Neural cell (in vitro differentiated cells): Measurements from ENCODE around the gene TRABD2B. TPM values are rescaled to one million over a fixed set of nuclear protein-coding genes. Genes with fewer than 3 reads are reported as not detected.

Experiments
- H2AFZ ChIP-seq: fragments of 200-600, 300-800 bp; sonication (generic), shearing (Covaris generic); 2 replicates; pipeline ENCODE4 v1.6.0; 2014; ENCODE audit warnings: low read depth, mild to moderate bottlenecking, antibody characterized with exemption, low read length, moderate library complexity
- H3F3A ChIP-seq: fragments of 200-600 bp; shearing (Covaris generic); 2 replicates; pipeline ENCODE4 v1.6.1; 2016; ENCODE audit warnings: mild to moderate bottlenecking, moderate library complexity, mixed read lengths, antibody characterized with exemption, low read length; ENCODE audit not compliant: insufficient read depth, poor library complexity, severe bottlenecking
- H3K27ac ChIP-seq: fragments of 200-600, 300-800 bp; sonication (generic), shearing (Covaris generic); 2 replicates; pipeline ENCODE4 v1.5.1; 2014; ENCODE audit warnings: mild to moderate bottlenecking, low read length, moderate library complexity
- H3K27me3 ChIP-seq: fragments of 300-800, 200-600 bp; sonication (generic), shearing (Covaris generic); 2 replicates; pipeline ENCODE4 v1.6.0; 2014; ENCODE audit warnings: mild to moderate bottlenecking, low read depth, low read length, moderate library complexity; ENCODE audit not compliant: insufficient read depth
- H3K36me3 ChIP-seq: fragments of 300-800, 200-600 bp; sonication (generic), shearing (Covaris generic); 2 replicates; pipeline ENCODE4 v1.5.1; 2014; ENCODE audit warnings: mild to moderate bottlenecking, antibody characterized with exemption, low read length, moderate library complexity; ENCODE audit not compliant: insufficient read depth
- H3K4me2 ChIP-seq: fragments of 300-800, 200-600 bp; sonication (generic), shearing (Covaris generic); 2 replicates; pipeline ENCODE4 v1.6.0; 2014; ENCODE audit warnings: mild to moderate bottlenecking, low read length
- H3K4me3 ChIP-seq: fragments of 300-800, 200-600 bp; sonication (generic), shearing (Covaris generic); 2 replicates; pipeline ENCODE4 v1.5.1; 2014; ENCODE audit warnings: mild to moderate bottlenecking, low read length, moderate library complexity
- H3K79me2 ChIP-seq: fragments of 200-600 bp; shearing (Covaris generic); replicated peaks from 2 replicates; pipeline ENCODE4 v1.6.0; 2014; ENCODE audit warnings: mild to moderate bottlenecking, low read length, moderate library complexity; ENCODE audit not compliant: insufficient read depth
- H3K9ac ChIP-seq: fragments of 300-800, 200-600 bp; sonication (generic), shearing (Covaris generic); 2 replicates; pipeline ENCODE4 v1.6.1; 2016; ENCODE audit warnings: mild to moderate bottlenecking, low read length, mixed read lengths
- H3K9me2 ChIP-seq: fragments of 200-600 bp; shearing (Covaris generic); 2 replicates; pipeline ENCODE4 v1.6.1; 2016; ENCODE audit warnings: mild to moderate bottlenecking, low read length, mixed read lengths; ENCODE audit not compliant: insufficient read depth
- H3K9me3 ChIP-seq: fragments of 200-600, 300-800 bp; sonication (generic), shearing (Covaris generic); 2 replicates; pipeline ENCODE4 v1.6.1; 2016; ENCODE audit warnings: mild to moderate bottlenecking, mixed run types, low read length, moderate library complexity, mixed read lengths
- H4K20me1 ChIP-seq: fragments of 200-600 bp; shearing (Covaris generic); 2 replicates; pipeline ENCODE4 v1.6.1; 2016; ENCODE audit warnings: mild to moderate bottlenecking, mixed run types; ENCODE audit not compliant: insufficient read depth
- EP300 ChIP-seq: fragments of 450-650 bp; conservative IDR thresholded peaks from 2 replicates; pipeline ENCODE4 v1.6.1; 2014; ENCODE audit warnings: antibody characterized with exemption, mild to moderate bottlenecking, moderate library complexity; ENCODE audit not compliant: poor library complexity, severe bottlenecking
- EZH2 ChIP-seq: fragments of 200-600, 300-800 bp; shearing (Covaris generic), sonication (generic); IDR thresholded peaks from 2 replicates; pipeline ENCODE4 v1.6.1; 2014; ENCODE audit warnings: antibody characterized with exemption, low read length, borderline replicate concordance, mild to moderate bottlenecking; ENCODE audit not compliant: insufficient read depth, poor library complexity, severe bottlenecking
- MXI1 ChIP-seq: fragments of 450-650 bp; conservative IDR thresholded peaks from 2 replicates; pipeline ENCODE4 v1.6.1; 2014; ENCODE audit warnings: antibody characterized with exemption, mild to moderate bottlenecking; ENCODE audit not compliant: poor library complexity, severe bottlenecking
- POLR2AphosphoS5 ChIP-seq: IDR thresholded peaks from 2 replicates; pipeline ENCODE4 v1.6.1; 2012
- RAD21 ChIP-seq: fragments of 450-650 bp; conservative IDR thresholded peaks from 2 replicates; pipeline ENCODE4 v1.6.1; 2014; ENCODE audit warnings: antibody characterized with exemption, mild to moderate bottlenecking, moderate library complexity
- SMC3 ChIP-seq: fragments of 450-650 bp; conservative IDR thresholded peaks from 2 replicates; pipeline ENCODE4 v1.6.1; 2014; ENCODE audit warnings: antibody characterized with exemption, mild to moderate bottlenecking, moderate library complexity; ENCODE audit not compliant: poor library complexity
- TAF1 ChIP-seq: IDR thresholded peaks from 2 replicates; pipeline ENCODE4 v1.6.1; 2012; ENCODE audit warnings: low read depth
- polyA plus RNA-seq: library from polyadenylated mRNA; depleted of rRNA; stranded (reverse); fragments of >200 nt; gene quantifications from 2 replicates; pipeline ENCODE4 v1.2.3, GENCODE V29; 2014
- TF ChIP-seq, protein P1 (sequence below): IDR thresholded peaks from 2 replicates; pipeline ENCODE4 v1.6.1; 2012; ENCODE audit warnings: borderline replicate concordance
- TF ChIP-seq, protein P2 (sequence below): fragments of 450-650 bp; IDR thresholded peaks from 2 replicates; pipeline ENCODE4 v1.5.1; 2014; ENCODE audit warnings: antibody characterized with exemption, mild to moderate bottlenecking, moderate library complexity; ENCODE audit not compliant: poor library complexity, severe bottlenecking

TRABD2B gene
- polyA plus RNA-seq, 1 donor from 2014 or later = 0.02 TPM

GRCh38 chr1:47942240-47942629, 55.0 kb downstream of the TRABD2B start:
- no peak overlapping the region for H3K4me2 ChIP-seq

DNA sequence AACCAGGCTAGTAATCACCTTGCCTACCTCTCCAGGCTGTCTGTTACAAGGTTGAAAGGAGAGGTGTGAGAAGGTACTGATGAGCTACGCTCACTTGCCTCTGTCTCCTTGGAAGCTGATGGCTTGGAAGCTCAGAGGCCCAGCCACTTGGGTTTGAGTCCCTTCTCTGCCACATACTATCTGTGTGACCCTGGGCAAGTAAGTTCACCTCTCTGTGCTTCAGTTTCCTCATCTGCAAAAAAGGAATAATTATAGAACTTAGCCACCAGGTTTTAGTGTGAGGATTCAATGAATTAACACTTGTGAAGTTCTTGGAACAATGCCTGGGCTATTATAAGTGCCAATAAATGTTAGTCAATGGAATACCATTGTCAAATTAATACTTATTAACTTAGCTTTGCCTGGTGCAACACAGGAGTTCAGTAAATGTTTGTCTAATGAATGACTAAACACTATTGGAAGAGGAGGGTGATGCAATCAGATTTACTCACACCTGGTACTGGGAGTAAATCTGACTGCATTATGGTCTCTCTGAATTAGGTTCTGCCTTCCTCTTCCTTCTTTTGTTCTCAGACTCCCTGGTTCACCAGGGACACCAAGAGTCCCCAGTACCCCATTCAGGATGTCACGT, 55.5 kb downstream of the TRABD2B start:
- H3K4me2 ChIP-seq = no peak overlapping the region

More at GRCh38 chr1:47942240-47942629, 55.0 kb downstream of the TRABD2B start:
- Histone ChIP-seq H3K9ac (no peak overlapping the region), H3K79me2 (no peaks in the 10 kb centered on the region), H3K9me3 (no peaks in the 10 kb centered on the region), H3K36me3 (no peaks in the 10 kb centered on the region), H3K27ac (no peak overlapping the region), H3F3A (no peaks in the 10 kb centered on the region), H3K9me2 (no peaks in the 10 kb centered on the region), H3K4me3 (no peak overlapping the region), H4K20me1 (no peaks in the 10 kb centered on the region), H3K27me3 (no peaks in the 10 kb centered on the region), H2AFZ (no peak overlapping the region)
- no peak for TF ChIP-seq POLR2AphosphoS5
- TF ChIP-seq, protein P1, sequence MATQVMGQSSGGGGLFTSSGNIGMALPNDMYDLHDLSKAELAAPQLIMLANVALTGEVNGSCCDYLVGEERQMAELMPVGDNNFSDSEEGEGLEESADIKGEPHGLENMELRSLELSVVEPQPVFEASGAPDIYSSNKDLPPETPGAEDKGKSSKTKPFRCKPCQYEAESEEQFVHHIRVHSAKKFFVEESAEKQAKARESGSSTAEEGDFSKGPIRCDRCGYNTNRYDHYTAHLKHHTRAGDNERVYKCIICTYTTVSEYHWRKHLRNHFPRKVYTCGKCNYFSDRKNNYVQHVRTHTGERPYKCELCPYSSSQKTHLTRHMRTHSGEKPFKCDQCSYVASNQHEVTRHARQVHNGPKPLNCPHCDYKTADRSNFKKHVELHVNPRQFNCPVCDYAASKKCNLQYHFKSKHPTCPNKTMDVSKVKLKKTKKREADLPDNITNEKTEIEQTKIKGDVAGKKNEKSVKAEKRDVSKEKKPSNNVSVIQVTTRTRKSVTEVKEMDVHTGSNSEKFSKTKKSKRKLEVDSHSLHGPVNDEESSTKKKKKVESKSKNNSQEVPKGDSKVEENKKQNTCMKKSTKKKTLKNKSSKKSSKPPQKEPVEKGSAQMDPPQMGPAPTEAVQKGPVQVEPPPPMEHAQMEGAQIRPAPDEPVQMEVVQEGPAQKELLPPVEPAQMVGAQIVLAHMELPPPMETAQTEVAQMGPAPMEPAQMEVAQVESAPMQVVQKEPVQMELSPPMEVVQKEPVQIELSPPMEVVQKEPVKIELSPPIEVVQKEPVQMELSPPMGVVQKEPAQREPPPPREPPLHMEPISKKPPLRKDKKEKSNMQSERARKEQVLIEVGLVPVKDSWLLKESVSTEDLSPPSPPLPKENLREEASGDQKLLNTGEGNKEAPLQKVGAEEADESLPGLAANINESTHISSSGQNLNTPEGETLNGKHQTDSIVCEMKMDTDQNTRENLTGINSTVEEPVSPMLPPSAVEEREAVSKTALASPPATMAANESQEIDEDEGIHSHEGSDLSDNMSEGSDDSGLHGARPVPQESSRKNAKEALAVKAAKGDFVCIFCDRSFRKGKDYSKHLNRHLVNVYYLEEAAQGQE = no peak
- TF ChIP-seq EZH2 = no peak
- TF ChIP-seq SMC3 = no peak
- TF ChIP-seq RAD21 = no peak
- TF ChIP-seq TAF1 = no peak
- no peak for TF ChIP-seq MXI1
- TF ChIP-seq, protein P2, sequence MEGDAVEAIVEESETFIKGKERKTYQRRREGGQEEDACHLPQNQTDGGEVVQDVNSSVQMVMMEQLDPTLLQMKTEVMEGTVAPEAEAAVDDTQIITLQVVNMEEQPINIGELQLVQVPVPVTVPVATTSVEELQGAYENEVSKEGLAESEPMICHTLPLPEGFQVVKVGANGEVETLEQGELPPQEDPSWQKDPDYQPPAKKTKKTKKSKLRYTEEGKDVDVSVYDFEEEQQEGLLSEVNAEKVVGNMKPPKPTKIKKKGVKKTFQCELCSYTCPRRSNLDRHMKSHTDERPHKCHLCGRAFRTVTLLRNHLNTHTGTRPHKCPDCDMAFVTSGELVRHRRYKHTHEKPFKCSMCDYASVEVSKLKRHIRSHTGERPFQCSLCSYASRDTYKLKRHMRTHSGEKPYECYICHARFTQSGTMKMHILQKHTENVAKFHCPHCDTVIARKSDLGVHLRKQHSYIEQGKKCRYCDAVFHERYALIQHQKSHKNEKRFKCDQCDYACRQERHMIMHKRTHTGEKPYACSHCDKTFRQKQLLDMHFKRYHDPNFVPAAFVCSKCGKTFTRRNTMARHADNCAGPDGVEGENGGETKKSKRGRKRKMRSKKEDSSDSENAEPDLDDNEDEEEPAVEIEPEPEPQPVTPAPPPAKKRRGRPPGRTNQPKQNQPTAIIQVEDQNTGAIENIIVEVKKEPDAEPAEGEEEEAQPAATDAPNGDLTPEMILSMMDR = no peak
- no peak for TF ChIP-seq EP300

More for the DNA sequence above, 55.5 kb downstream of the TRABD2B start:
- no peak overlapping the region for H3K4me3 ChIP-seq
- no peaks in the 10 kb centered on the region for H3K9me2 ChIP-seq
- H3K9ac ChIP-seq = no peak overlapping the region
- no peak overlapping the region for H3K27ac ChIP-seq
- TF ChIP-seq SMC3 (no peak), MXI1 (no peak), RAD21 (no peak), POLR2AphosphoS5 (no peak), EP300 (no peak), EZH2 (no peak), TAF1 (no peak)
- TF ChIP-seq, protein P1 = no peak
- TF ChIP-seq, protein P2 = no peak
- no peak overlapping the region for H2AFZ ChIP-seq
- H4K20me1 ChIP-seq = no peaks in the 10 kb centered on the region
- no peaks in the 10 kb centered on the region for H3K36me3 ChIP-seq
- H3F3A ChIP-seq = no peaks in the 10 kb centered on the region
- no peaks in the 10 kb centered on the region for H3K27me3 ChIP-seq
- H3K9me3 ChIP-seq = no peaks in the 10 kb centered on the region
- no peaks in the 10 kb centered on the region for H3K79me2 ChIP-seq
